HCT116 (cell line): ENCODE data around the gene OBSCN. TPM values are rescaled to one million over a fixed set of nuclear protein-coding genes. Genes with fewer than 3 reads are reported as not detected.

Source experiments
- ATAC-seq: fragments of 200-7000 bp; cut with Tn5 transposase; 2 replicates; pipeline ENCODE4 v1.9.1; 2020; ENCODE audit warnings: mild to moderate bottlenecking, moderate library complexity
- BruUV-seq: library from RNA; stranded (reverse); fragments of 400-500 nt; replicated peaks from 2 replicates; lab custom pipeline; 2021; lab: Mats Ljungman, UMichigan
- CTCF ChIA-PET: fragments of 300-600 bp; sonication (Branson Sonifier 250); formaldehyde crosslinking; loops from one replicate; lab custom pipeline; 2021; ENCODE audit warnings: antibody characterized with exemption; lab: Charles Lee
- POLR2A ChIA-PET: fragments of 300-600, 350-600 bp; sonication (Branson Sonifier 250); formaldehyde crosslinking; loops from one replicate; lab custom pipeline; 2021; ENCODE audit warnings: antibody characterized with exemption; lab: Charles Lee
- RAD21 ChIA-PET, 2 experiments: fragments of 300-600 bp; sonication (Branson Sonifier 250); formaldehyde crosslinking; loops; one replicate each; lab custom pipeline; 2023; ENCODE audit warnings: low total read pairs in 2 of 2; ENCODE audit not compliant: uncharacterized antibody in 2 of 2, unreplicated experiment in 2 of 2, low non-redundant PET in 1 of 2; lab: Charles Lee
- DNase-seq: peaks from one replicate; pipeline ENCODE4 v3.0.0-alpha.2; 2010; ENCODE audit warnings: low read depth, low spot score
- H2AFZ ChIP-seq: fragments of 200-600 bp; shearing (Covaris generic), sonication (generic); 2 replicates; pipeline ENCODE4 v1.6.1; 2017; ENCODE audit warnings: low read depth, mixed run types, mixed read lengths, antibody characterized with exemption, low read length; ENCODE audit not compliant: poor library complexity, severe bottlenecking
- H3K27ac ChIP-seq: 2 replicates; pipeline ENCODE4 v1.5.1; 2012; ENCODE audit warnings: low read depth, low read length
- H3K27me3 ChIP-seq: fragments of 200-600 bp; sonication (generic); 2 replicates; pipeline ENCODE4 v1.6.1; 2016; ENCODE audit warnings: mixed run types, low read length, mixed read lengths; ENCODE audit not compliant: insufficient read depth
- H3K36me3 ChIP-seq, 2 experiments: fragments of 200-500 bp in 1 of 2; fragments of 200-600 bp in 1 of 2; sonication (Bioruptor generic) in 1 of 2; sonication (generic) in 1 of 2; 2 replicates each; pipeline versions ENCODE4 v1.5.1 to v1.6.1; 2014 to 2016; ENCODE audit warnings: low read length in 2 of 2, inconsistent platforms in 1 of 2, mixed read lengths in 1 of 2, mixed run types in 1 of 2; ENCODE audit not compliant: insufficient read depth in 2 of 2, control insufficient read depth in 1 of 2
- H3K4me1 ChIP-seq, 2 experiments: fragments of 200-600 bp in 1 of 2; sonication (generic) in 1 of 2; 2 replicates each; pipeline versions ENCODE4 v1.5.1 to v1.6.1; 2012 to 2017; ENCODE audit warnings: low read length in 2 of 2, inconsistent platforms in 1 of 2, mild to moderate bottlenecking in 1 of 2, mixed read lengths in 1 of 2, mixed run types in 1 of 2, moderate library complexity in 1 of 2; ENCODE audit not compliant: insufficient read depth in 2 of 2, control insufficient read depth in 1 of 2
- H3K4me2 ChIP-seq: fragments of 200-600 bp; sonication (generic); 2 replicates; pipeline ENCODE4 v1.6.1; 2017; ENCODE audit warnings: mixed run types, low read length, mixed read lengths
- H3K4me3 ChIP-seq, 2 experiments: fragments of 200-600 bp in 1 of 2; sonication (generic) in 1 of 2; replicated peaks in 1 of 2; 2 replicates each; pipeline ENCODE4 v1.5.1; 2011 to 2016; ENCODE audit warnings: low read length in 2 of 2, control low read depth in 1 of 2, low read depth in 1 of 2, mild to moderate bottlenecking in 1 of 2, mixed read lengths in 1 of 2, mixed run types in 1 of 2
- H3K79me2 ChIP-seq: fragments of 200-600 bp; sonication (generic); 2 replicates; pipeline ENCODE4 v1.6.1; 2017; ENCODE audit warnings: mild to moderate bottlenecking, mixed run types, low read length, moderate library complexity, mixed read lengths; ENCODE audit not compliant: insufficient read depth
- H3K9ac ChIP-seq: fragments of 200-600 bp; sonication (generic); 2 replicates; pipeline ENCODE4 v1.6.1; 2016; ENCODE audit warnings: low read length, mixed read lengths
- H3K9me2 ChIP-seq: fragments of 200-600 bp; sonication (generic), shearing (Covaris generic); 2 replicates; pipeline ENCODE4 v1.6.1; 2017; ENCODE audit warnings: mixed run types, mild to moderate bottlenecking, moderate library complexity; ENCODE audit not compliant: insufficient read depth
- H3K9me3 ChIP-seq, 2 experiments: fragments of 200-500 bp in 1 of 2; fragments of 200-600 bp in 1 of 2; sonication (Bioruptor generic) in 1 of 2; sonication (generic) in 1 of 2; 2 replicates each; pipeline ENCODE4 v1.6.1; 2014 to 2017; ENCODE audit warnings: low read length in 2 of 2, mixed read lengths in 2 of 2, inconsistent platforms in 1 of 2, low read depth in 1 of 2, mild to moderate bottlenecking in 1 of 2, mixed run types in 1 of 2, moderate library complexity in 1 of 2; ENCODE audit not compliant: control insufficient read depth in 1 of 2, insufficient read depth in 1 of 2
- H4K20me1 ChIP-seq: fragments of 200-600 bp; sonication (generic), shearing (Covaris generic); 2 replicates; pipeline ENCODE4 v1.6.1; 2017; ENCODE audit warnings: mixed run types, mild to moderate bottlenecking, moderate library complexity; ENCODE audit not compliant: insufficient read depth
- ATF3 ChIP-seq: IDR thresholded peaks from 2 replicates; pipeline ENCODE4 v1.6.1; 2012
- CBX3 ChIP-seq: IDR thresholded peaks from 2 replicates; pipeline ENCODE4 v1.6.1; 2012; ENCODE audit warnings: low read depth
- CEBPB ChIP-seq: IDR thresholded peaks from 2 replicates; pipeline ENCODE4 v1.6.1; 2012; ENCODE audit warnings: low read depth
- CTCF ChIP-seq, 3 experiments: fragments of 200-600 bp in 1 of 3; sonication (generic) in 1 of 3; IDR thresholded peaks in 2 of 3; conservative IDR thresholded peaks in 1 of 3; 2 replicates each; pipeline ENCODE4 v1.5.1; 2012 to 2017; ENCODE audit warnings: low read depth in 2 of 3, low read length in 2 of 3, antibody characterized with exemption in 1 of 3, borderline replicate concordance in 1 of 3, control low read depth in 1 of 3, mild to moderate bottlenecking in 1 of 3, mixed read lengths in 1 of 3, mixed run types in 1 of 3, moderate library complexity in 1 of 3; ENCODE audit not compliant: insufficient read depth in 1 of 3
- EZH2 ChIP-seq: fragments of 200-600 bp; sonication (generic); IDR thresholded peaks from 2 replicates; pipeline ENCODE4 v1.6.1; 2017; ENCODE audit warnings: antibody characterized with exemption, mixed run types
- EZH2phosphoT487 ChIP-seq: fragments of 200-600 bp; IDR thresholded peaks from 2 replicates; pipeline ENCODE4 v1.6.1; 2018; ENCODE audit warnings: antibody characterized with exemption, borderline replicate concordance
- FOSL1 ChIP-seq: IDR thresholded peaks from 2 replicates; pipeline ENCODE4 v1.6.1; 2012; ENCODE audit warnings: low read depth
- JUND ChIP-seq: IDR thresholded peaks from 2 replicates; pipeline ENCODE4 v1.6.1; 2012
- MAX ChIP-seq: IDR thresholded peaks from 2 replicates; pipeline ENCODE4 v1.6.1; 2012
- POLR2A ChIP-seq: IDR thresholded peaks from 2 replicates; pipeline ENCODE4 v1.7.0; 2011; ENCODE audit warnings: borderline replicate concordance; ENCODE audit not compliant: insufficient read depth, insufficient read length; ENCODE audit errors: extremely low read depth
- POLR2AphosphoS5 ChIP-seq: IDR thresholded peaks from 2 replicates; pipeline ENCODE4 v1.6.1; 2011; ENCODE audit warnings: mild to moderate bottlenecking, low read depth, low read length, moderate library complexity
- RAD21 ChIP-seq: IDR thresholded peaks from 2 replicates; pipeline ENCODE4 v1.6.1; 2012; ENCODE audit warnings: low read depth, mild to moderate bottlenecking
- SP1 ChIP-seq: IDR thresholded peaks from 2 replicates; pipeline ENCODE4 v1.6.1; 2012; ENCODE audit warnings: low read depth
- SRF ChIP-seq: IDR thresholded peaks from 2 replicates; pipeline ENCODE4 v1.6.1; 2012; ENCODE audit warnings: low read depth
- YY1 ChIP-seq: IDR thresholded peaks from 2 replicates; pipeline ENCODE4 v1.6.1; 2011; ENCODE audit warnings: low read length, low read depth, moderate library complexity, mild to moderate bottlenecking; ENCODE audit not compliant: insufficient replicate concordance; ENCODE audit errors: extremely low read depth
- ZBTB33 ChIP-seq: IDR thresholded peaks from 2 replicates; pipeline ENCODE4 v1.6.1; 2011; ENCODE audit warnings: mild to moderate bottlenecking, low read length, moderate library complexity; ENCODE audit not compliant: insufficient replicate concordance; ENCODE audit errors: extremely low read depth
- ZFX ChIP-seq: fragments of 450-650 bp; IDR thresholded peaks from 2 replicates; pipeline ENCODE4 v1.6.1; 2017
- ZNF274 ChIP-seq: fragments of 200-500 bp; sonication (Bioruptor generic); IDR thresholded peaks from 2 replicates; pipeline ENCODE4 v1.6.1; 2014; ENCODE audit warnings: mild to moderate bottlenecking, low read depth, low read length, inconsistent platforms
- intact Hi-C: fragments of 100-400 bp; cut with micrococcal nuclease; formaldehyde crosslinking; loops from 2 replicates; pipeline ENCODE4 v1.10.0; 2022
- total RNA-seq: library from RNA; stranded (reverse); gene quantifications from one replicate; pipeline ENCODE4 v1.2.1, GENCODE V29; 2021; ENCODE audit not compliant: unreplicated experiment

Gene OBSCN
- total RNA-seq, 1 experiment from 2014 or later = 16.6 TPM

GRCh38 chr1:228359613-228360532, 152.0 kb downstream of the OBSCN start:
- Histone ChIP-seq H3K27ac (no peak overlapping the region), H3K36me3 (no peaks in the 10 kb centered on the region), H4K20me1 (no peaks in the 10 kb centered on the region), H2AFZ (no peak overlapping the region), H3K9me3 (no peaks in the 10 kb centered on the region), H3K9ac (no peak overlapping the region), H3K79me2 (no peaks in the 10 kb centered on the region), H3K4me2 (no peak overlapping the region), H3K27me3 (no peaks in the 10 kb centered on the region), H3K4me1 (no peaks in the 10 kb centered on the region), H3K9me2 (no peaks in the 10 kb centered on the region), H3K4me3 (no peak overlapping the region)
- POLR2A ChIA-PET = no interaction called here
- CTCF ChIA-PET = no interaction called here
- intact Hi-C loops = no loop called here
- no peak for DNase-seq
- ATAC-seq = no peak
- TF ChIP-seq POLR2AphosphoS5 (no peak), MAX (no peak), CTCF (IDR thresholded peaks at IDR 0.05 in 2 of 3, conservative IDR thresholded peaks at IDR 0.05 in 1 of 3; ENCODE audit: borderline replicate concordance in 1 of 3, insufficient read depth in 1 of 3, low read depth in 2 of 3, low read length in 2 of 3) (no peak), YY1 (no peak), FOSL1 (no peak), ATF3 (no peak), POLR2A (no peak), CEBPB (no peak), CBX3 (no peak), SP1 (no peak), JUND (no peak), EZH2phosphoT487 (no peak), ZNF274 (no peak), ZFX (no peak), EZH2 (no peak), ZBTB33 (no peak), SRF (no peak), RAD21 (no peak)
- no TSS peak for BruUV-seq
- RAD21 ChIA-PET = interaction anchor here in 1 of 2 experiments (0.7 kb wide), 1 partner anchor 47 kb away, joined by 4 read pairs; no protein-coding TSS in a partner anchor
